ENCODE data around the gene CPNE2.
A peak's percentile ranks its signal among the peaks of the same experiment; 100 is the strongest.

The CPNE2 gene

GRCh38 chr16:57146735-57147134 lies 54.4 kb downstream of the CPNE2 start:
- peak; percentile 34 for DNase-seq

GRCh38 chr16:57147381-57148221 lies 55.2 kb downstream of the CPNE2 start:
- peak; percentile 27 for DNase-seq

GRCh38 chr16:57148481-57148880 lies 56.1 kb downstream of the CPNE2 start:
- no peak for DNase-seq

GRCh38 chr16:57149391-57149790 lies 57.0 kb downstream of the CPNE2 start:
- DNase-seq, result no peak

GRCh38 chr16:57150682-57151330 lies 58.4 kb downstream of the CPNE2 start:
- no peak for DNase-seq

- no peak for DNase-seq
Observed at GRCh38 chr16:57151369-57151768, 59.0 kb downstream of the CPNE2 start.

- no peak for DNase-seq
Observed at GRCh38 chr16:57152096-57153093, 60.0 kb downstream of the CPNE2 start.

- no peak for DNase-seq
Observed at GRCh38 chr16:57153841-57154240, 61.5 kb downstream of the CPNE2 start.

GRCh38 chr16:57155702-57156350 lies 63.4 kb downstream of the CPNE2 start:
- no peak for DNase-seq

- no peak for DNase-seq
Observed at GRCh38 chr16:57156351-57156703, 63.9 kb downstream of the CPNE2 start.

GRCh38 chr16:57157533-57157932 lies 65.2 kb downstream of the CPNE2 start:
- no peak for DNase-seq

- no peak for DNase-seq
Observed at GRCh38 chr16:57159447-57159846, 67.1 kb downstream of the CPNE2 start.

GRCh38 chr16:57163842-57164241 lies 71.5 kb downstream of the CPNE2 start:
- no peak for DNase-seq

- no peak for DNase-seq
Observed at GRCh38 chr16:57165483-57165882, 73.1 kb downstream of the CPNE2 start.

- peak; percentile 86 for DNase-seq
Observed at GRCh38 chr16:57165938-57166337, 73.6 kb downstream of the CPNE2 start.

GRCh38 chr16:57166451-57166850 lies 74.1 kb downstream of the CPNE2 start:
- no peak for DNase-seq

- no peak for DNase-seq
Observed at GRCh38 chr16:57166951-57167350, 74.6 kb downstream of the CPNE2 start.

- no peak for DNase-seq
Observed at GRCh38 chr16:57167538-57167937, 75.2 kb downstream of the CPNE2 start.

- peak; percentile 80 for DNase-seq
Observed at GRCh38 chr16:57167953-57168352, 75.6 kb downstream of the CPNE2 start.

- DNase-seq, result no peak
Observed at GRCh38 chr16:57169327-57169726, 76.9 kb downstream of the CPNE2 start.

- DNase-seq, result no peak
Observed at GRCh38 chr16:57172721-57173290, 80.4 kb downstream of the CPNE2 start.

GRCh38 chr16:57175896-57176295 lies 83.5 kb downstream of the CPNE2 start:
- DNase-seq, result no peak
